PC-9 (cell line): ENCODE results near the gene TP53BP2. TPM values are rescaled to one million over a fixed set of nuclear protein-coding genes. Genes with fewer than 3 reads are reported as not detected.
A peak's percentile ranks its signal among the peaks of the same experiment; 100 is the strongest.

Experiments used
- BruUV-seq: library from RNA; stranded (reverse); fragments of 400-500 nt; replicated peaks from 2 replicates; lab custom pipeline; 2021; lab: Mats Ljungman, UMichigan
- CTCF ChIA-PET: fragments of 300-600 bp; sonication (Branson Sonifier 250); formaldehyde crosslinking; loops from one replicate; lab custom pipeline; 2022; ENCODE audit warnings: antibody characterized with exemption; lab: Charles Lee
- POLR2A ChIA-PET: fragments of 300-600 bp; sonication (Branson Sonifier 250); formaldehyde crosslinking; loops from one replicate; lab custom pipeline; 2022; ENCODE audit warnings: antibody characterized with exemption; ENCODE audit not compliant: unreplicated experiment; lab: Charles Lee
- DNase-seq, 2 experiments: peaks; one replicate each; pipeline versions ENCODE4 v3.0.0 to v3.0.0-alpha.2; 2015 to 2022; ENCODE audit warnings: mixed read lengths in 1 of 2
- H2AFZ ChIP-seq: fragments of 200-600 bp; sonication (generic); 2 replicates; pipeline ENCODE4 v1.8.1; 2017; ENCODE audit warnings: antibody characterized with exemption
- H3F3A ChIP-seq: fragments of 200-600 bp; sonication (generic); 2 replicates; pipeline ENCODE4 v1.8.1; 2017; ENCODE audit warnings: antibody characterized with exemption, mild to moderate bottlenecking, low read depth; ENCODE audit not compliant: insufficient read depth
- H3K27ac ChIP-seq: fragments of 200-600 bp; sonication (generic); 2 replicates; pipeline ENCODE4 v1.6.1; 2016; ENCODE audit warnings: mixed run types
- H3K27me3 ChIP-seq: fragments of 200-600 bp; sonication (generic); 2 replicates; pipeline ENCODE4 v1.6.1; 2016; ENCODE audit warnings: low read depth, mixed run types; ENCODE audit not compliant: insufficient read depth
- H3K36me3 ChIP-seq: fragments of 200-600 bp; sonication (generic); 2 replicates; pipeline ENCODE4 v1.6.1; 2016; ENCODE audit warnings: low read depth, mixed run types
- H3K4me1 ChIP-seq: fragments of 200-600 bp; sonication (generic); replicated peaks from 2 replicates; pipeline ENCODE4 v1.6.1; 2016; ENCODE audit warnings: mixed run types; ENCODE audit not compliant: insufficient read depth
- H3K4me2 ChIP-seq: fragments of 200-600 bp; sonication (generic); 2 replicates; pipeline ENCODE4 v1.6.1; 2017; ENCODE audit warnings: mixed run types
- H3K4me3 ChIP-seq: fragments of 200-600 bp; sonication (generic); 2 replicates; pipeline ENCODE4 v1.6.1; 2016; ENCODE audit warnings: mixed run types
- H3K79me2 ChIP-seq: fragments of 200-600 bp; sonication (generic); 2 replicates; pipeline ENCODE4 v1.6.1; 2017; ENCODE audit warnings: low read depth, mixed run types
- H3K9me2 ChIP-seq: fragments of 200-600 bp; sonication (generic); 2 replicates; pipeline ENCODE4 v1.8.1; 2017; ENCODE audit warnings: mild to moderate bottlenecking; ENCODE audit not compliant: insufficient read depth
- H3K9me3 ChIP-seq: fragments of 200-600 bp; sonication (generic); 2 replicates; pipeline ENCODE4 v1.8.1; 2016; ENCODE audit warnings: low read depth; ENCODE audit not compliant: insufficient read depth
- H4K20me1 ChIP-seq: fragments of 200-600 bp; sonication (generic); 2 replicates; pipeline ENCODE4 v1.8.1; 2017; ENCODE audit not compliant: insufficient read depth
- CTCF ChIP-seq: fragments of 200-600 bp; sonication (generic); conservative IDR thresholded peaks from 2 replicates; pipeline ENCODE4 v1.6.1; 2017; ENCODE audit warnings: mixed run types, antibody characterized with exemption, mild to moderate bottlenecking, moderate library complexity
- EZH2 ChIP-seq: fragments of 200-600 bp; sonication (generic); IDR thresholded peaks from 2 replicates; pipeline ENCODE4 v1.8.0; 2017; ENCODE audit warnings: antibody characterized with exemption, low read depth
- intact Hi-C: fragments of 100-400 bp; cut with micrococcal nuclease; formaldehyde crosslinking; loops from one replicate; pipeline ENCODE4 v1.10.0; 2022; ENCODE audit not compliant: unreplicated experiment
- total RNA-seq: library from RNA; stranded (reverse); gene quantifications from 2 replicates; pipeline ENCODE4 v1.2.3, GENCODE V29; 2021

The TP53BP2 gene
- total RNA-seq, 1 experiment from 2014 or later = 63.1 TPM

GRCh38 chr1:223824712-223825111 lies 21.0 kb downstream of the TP53BP2 start:
- CTCF ChIA-PET = no interaction called here
- Histone ChIP-seq H3K36me3 (peaks cover 17% of the 10 kb centered on the region; the same call in 1 of the 2 replicates), H3K9me2 (no peaks in the 10 kb centered on the region), H3K27me3 (no peaks in the 10 kb centered on the region), H3K27ac (no peak overlapping the region), H2AFZ (no peak overlapping the region), H3F3A (peaks cover 29% of the 10 kb centered on the region), H3K4me3 (no peak overlapping the region), H3K79me2 (peaks cover 98% of the 10 kb centered on the region), H3K9me3 (no peaks in the 10 kb centered on the region), H3K4me1 (peaks cover 34% of the 10 kb centered on the region), H4K20me1 (0 out of 2 replicates have a peak, but pooled peaks cover 5% of the 10 kb centered on the region), H3K4me2 (no peak overlapping the region)
- DNase-seq = no peak
- POLR2A ChIA-PET = no interaction called here
- no peak for TF ChIP-seq EZH2
- TF ChIP-seq CTCF = no peak
- BruUV-seq = no TSS peak
- intact Hi-C loops = no loop called here

- Histone ChIP-seq H3K27me3 (no peaks in the 10 kb centered on the region), H3K79me2 (peaks cover 94% of the 10 kb centered on the region), H2AFZ (no peak overlapping the region), H3K27ac (peak overlapping the region; percentile 41), H3F3A (peaks cover 29% of the 10 kb centered on the region), H4K20me1 (0 out of 2 replicates have a peak, but pooled peaks cover 5% of the 10 kb centered on the region), H3K36me3 (peaks cover 17% of the 10 kb centered on the region; the same call in 1 of the 2 replicates), H3K9me2 (no peaks in the 10 kb centered on the region), H3K4me1 (peaks cover 37% of the 10 kb centered on the region), H3K4me2 (no peak overlapping the region), H3K4me3 (no peak overlapping the region), H3K9me3 (no peaks in the 10 kb centered on the region)
- BruUV-seq = no TSS peak
- DNase-seq = no peak
- ChIA-PET CTCF (no interaction called here), POLR2A (no interaction called here)
- intact Hi-C loops = no loop called here
- TF ChIP-seq CTCF = no peak
- no peak for TF ChIP-seq EZH2
Measured at GRCh38 chr1:223824287-223824686, 21.5 kb downstream of the TP53BP2 start.

GRCh38 chr1:223820971-223821370 lies 24.8 kb downstream of the TP53BP2 start:
- Histone ChIP-seq H3K4me2 (no peak overlapping the region), H3K27me3 (no peaks in the 10 kb centered on the region), H3K4me1 (peaks cover 41% of the 10 kb centered on the region), H3K36me3 (peaks cover 11% of the 10 kb centered on the region; the same call in 1 of the 2 replicates), H4K20me1 (no peaks in the 10 kb centered on the region), H3K27ac (peak overlapping the region; percentile 80; the same call in 1 of the 2 replicates), H3K4me3 (no peak overlapping the region), H3F3A (peaks cover 27% of the 10 kb centered on the region), H3K79me2 (peaks cover 85% of the 10 kb centered on the region), H3K9me3 (no peaks in the 10 kb centered on the region), H3K9me2 (no peaks in the 10 kb centered on the region), H2AFZ (no peak overlapping the region)
- CTCF ChIA-PET = no interaction called here
- TF ChIP-seq EZH2 (no peak), CTCF (no peak)
- no TSS peak for BruUV-seq
- no peak for DNase-seq
- intact Hi-C loops = no loop called here
- POLR2A ChIA-PET = interaction anchor here (0.6 kb wide), 1 partner anchor 67 kb away, joined by 6 read pairs; no protein-coding TSS in a partner anchor
